ENCODE measurements around the gene KL.

- TF ChIP-seq CTCF (IDR thresholded peaks at IDR 0.05) (no peak), REST (IDR thresholded peaks at IDR 0.05; ENCODE audit: insufficient read depth in 1 of 2, low read depth in 2 of 2, low read length in 1 of 2) (no peak), SIN3A (IDR thresholded peaks at IDR 0.05; ENCODE audit: borderline replicate concordance, insufficient read depth, low read depth, low read length) (no peak), POLR2AphosphoS5 (IDR thresholded peaks at IDR 0.05; ENCODE audit: low read depth, low read length) (no peak)
Measured at GRCh38 chr13:32986552-32986951, 29.7 kb upstream of the KL start.

Measured in Panc1 (cell line).